ENCODE data around the gene MACC1. TPM values are rescaled to one million over a fixed set of nuclear protein-coding genes. Genes with fewer than 3 reads are reported as not detected.

Gene MACC1
- total and polyA plus RNA-seq, 9 of the 15 experiments (the other 6 are each of a cell fraction or from before 2014, with no cell fraction given): 5.9 to 30.2 (median 10.4) TPM

GRCh38 chr7:20226860-20227259, 9.7 kb upstream of the MACC1 start:
- intact Hi-C loops (cut with micrococcal nuclease) (no loop called here), in situ Hi-C loops (cut with MboI) (no loop called here)
- ChIA-PET POLR2A (interaction anchor here (1.6 to 1.8 kb wide), 2 partner anchors 9 to 11 kb away, joined by 4 read pairs; partner anchors contain the start of gene MACC1), CTCF (ENCODE audit: low intra/inter-chr PET ratio) (no interaction called here)
- no peaks in the 10 kb centered on the region for H3K9me3 ChIP-seq (replicated peaks; ENCODE audit: control insufficient read depth, insufficient read depth, low read depth, low read length)
- H3K27me3 ChIP-seq (ENCODE audit: control insufficient read depth in 2 of 2, insufficient read depth in 2 of 2, low read length in 2 of 2): no peaks in the 10 kb centered on the region
- BruUV-seq (replicated peaks): no TSS peak
- TF ChIP-seq CREM (IDR thresholded peaks at IDR 0.05; ENCODE audit: low read depth): no peak
- no peak for TF ChIP-seq RBM25 (IDR thresholded peaks at IDR 0.05; ENCODE audit: low read depth, low read length, severe bottlenecking)
- no peak for TF ChIP-seq NR1H2 (CRISPR knock-in tag; IDR thresholded peaks at IDR 0.05)
- TF ChIP-seq ETS1 (conservative IDR thresholded peaks at IDR 0.05; ENCODE audit: control insufficient read depth, low read depth, low read length): no peak
- no peak for TF ChIP-seq ZNF436 (CRISPR knock-in tag; IDR thresholded peaks at IDR 0.05)
- TF ChIP-seq TCFL5 (CRISPR knock-in tag; conservative IDR thresholded peaks at IDR 0.05): no peak
- TF ChIP-seq ZBTB7A (IDR thresholded peaks at IDR 0.05; ENCODE audit: borderline replicate concordance, control insufficient read depth, low read depth, low read length): no peak
- no peak for TF ChIP-seq SETDB1 (IDR thresholded peaks at IDR 0.05; ENCODE audit: low read length)
- TF ChIP-seq FOSL1 (tag; conservative IDR thresholded peaks at IDR 0.05): no peak
- no peak for TF ChIP-seq PCBP1 (IDR thresholded peaks at IDR 0.05; ENCODE audit: low read depth, low read length, poor library complexity, severe bottlenecking)
- no peak for TF ChIP-seq MIER1 (IDR thresholded peaks at IDR 0.05; ENCODE audit: low read depth)
- no peak for TF ChIP-seq LEF1 (IDR thresholded peaks at IDR 0.05)
- TF ChIP-seq, protein P1, sequence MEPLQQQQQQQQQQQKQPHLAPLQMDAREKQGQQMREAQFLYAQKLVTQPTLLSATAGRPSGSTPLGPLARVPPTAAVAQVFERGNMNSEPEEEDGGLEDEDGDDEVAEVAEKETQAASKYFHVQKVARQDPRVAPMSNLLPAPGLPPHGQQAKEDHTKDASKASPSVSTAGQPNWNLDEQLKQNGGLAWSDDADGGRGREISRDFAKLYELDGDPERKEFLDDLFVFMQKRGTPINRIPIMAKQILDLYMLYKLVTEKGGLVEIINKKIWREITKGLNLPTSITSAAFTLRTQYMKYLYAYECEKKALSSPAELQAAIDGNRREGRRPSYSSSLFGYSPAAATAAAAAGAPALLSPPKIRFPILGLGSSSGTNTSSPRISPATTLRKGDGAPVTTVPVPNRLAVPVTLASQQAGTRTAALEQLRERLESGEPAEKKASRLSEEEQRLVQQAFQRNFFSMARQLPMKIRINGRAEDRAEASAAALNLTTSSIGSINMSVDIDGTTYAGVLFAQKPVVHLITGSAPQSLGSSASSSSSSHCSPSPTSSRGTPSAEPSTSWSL (CRISPR knock-in tag; IDR thresholded peaks at IDR 0.05; ENCODE audit: borderline replicate concordance): no peak
- no peak for TF ChIP-seq RAD51 (IDR thresholded peaks at IDR 0.05; ENCODE audit: borderline replicate concordance, low read depth)
- no peak for TF ChIP-seq ZNF551 (CRISPR knock-in tag; IDR thresholded peaks at IDR 0.05)
- no peak for TF ChIP-seq MAFK (IDR thresholded peaks at IDR 0.05; ENCODE audit: low read length)
- TF ChIP-seq ZNF217 (CRISPR knock-in tag; IDR thresholded peaks at IDR 0.05): no peak
- no peak for TF ChIP-seq PHF21A (IDR thresholded peaks at IDR 0.05; ENCODE audit: borderline replicate concordance, low read depth)
- TF ChIP-seq, protein P2, sequence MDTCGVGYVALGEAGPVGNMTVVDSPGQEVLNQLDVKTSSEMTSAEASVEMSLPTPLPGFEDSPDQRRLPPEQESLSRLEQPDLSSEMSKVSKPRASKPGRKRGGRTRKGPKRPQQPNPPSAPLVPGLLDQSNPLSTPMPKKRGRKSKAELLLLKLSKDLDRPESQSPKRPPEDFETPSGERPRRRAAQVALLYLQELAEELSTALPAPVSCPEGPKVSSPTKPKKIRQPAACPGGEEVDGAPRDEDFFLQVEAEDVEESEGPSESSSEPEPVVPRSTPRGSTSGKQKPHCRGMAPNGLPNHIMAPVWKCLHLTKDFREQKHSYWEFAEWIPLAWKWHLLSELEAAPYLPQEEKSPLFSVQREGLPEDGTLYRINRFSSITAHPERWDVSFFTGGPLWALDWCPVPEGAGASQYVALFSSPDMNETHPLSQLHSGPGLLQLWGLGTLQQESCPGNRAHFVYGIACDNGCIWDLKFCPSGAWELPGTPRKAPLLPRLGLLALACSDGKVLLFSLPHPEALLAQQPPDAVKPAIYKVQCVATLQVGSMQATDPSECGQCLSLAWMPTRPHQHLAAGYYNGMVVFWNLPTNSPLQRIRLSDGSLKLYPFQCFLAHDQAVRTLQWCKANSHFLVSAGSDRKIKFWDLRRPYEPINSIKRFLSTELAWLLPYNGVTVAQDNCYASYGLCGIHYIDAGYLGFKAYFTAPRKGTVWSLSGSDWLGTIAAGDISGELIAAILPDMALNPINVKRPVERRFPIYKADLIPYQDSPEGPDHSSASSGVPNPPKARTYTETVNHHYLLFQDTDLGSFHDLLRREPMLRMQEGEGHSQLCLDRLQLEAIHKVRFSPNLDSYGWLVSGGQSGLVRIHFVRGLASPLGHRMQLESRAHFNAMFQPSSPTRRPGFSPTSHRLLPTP (IDR thresholded peaks at IDR 0.05; ENCODE audit: borderline replicate concordance, extremely low read depth, insufficient read length): no peak
- H3K4me2 ChIP-seq (ENCODE audit: insufficient read depth, low read length): no peak overlapping the region
- no peaks in the 10 kb centered on the region for H3K9me1 ChIP-seq (ENCODE audit: control insufficient read depth, insufficient read depth, low read length)
- WGBS (ENCODE audit: insufficient coverage, low coverage, missing lambda C conversion rate): 36% methylated on average over 1 of the region's 1 CpG
- DNase-seq (ENCODE audit: extremely low read depth in 1 of 4, low spot score in 3 of 4) (no peak), ATAC-seq (no peak), FAIRE-seq (no peak)
- H3K79me2 ChIP-seq (ENCODE audit: control insufficient read depth, insufficient read depth, low read length): no peaks in the 10 kb centered on the region
- H3K4me3 ChIP-seq: no peak overlapping the region
- H3K4me1 ChIP-seq (replicated peaks in 1 of 2; ENCODE audit: control insufficient read depth in 2 of 2, insufficient read depth in 2 of 2, low read length in 2 of 2): peaks cover 0 to 42% of the 10 kb centered on the region in 2 experiments; a peak in 4 of 5 replicates
- no peak overlapping the region for H3K27ac ChIP-seq (ENCODE audit: extremely low read depth, low read depth, low read length)
- H2AFZ ChIP-seq (ENCODE audit: low read depth, low read length): no peak overlapping the region
- H3K9ac ChIP-seq (ENCODE audit: insufficient read depth in 1 of 2, low read depth in 2 of 2, low read length in 2 of 2): no peak overlapping the region
- H4K20me1 ChIP-seq (replicated peaks; ENCODE audit: control insufficient read depth, insufficient read depth, low read length): no peaks in the 10 kb centered on the region
- H3K36me3 ChIP-seq (ENCODE audit: control insufficient read depth, insufficient read depth, low read length): no peaks in the 10 kb centered on the region
